Right renal pelvis (tissue), 4 donors: ENCODE measurements around the gene SCP2. TPM values are rescaled to one million over a fixed set of nuclear protein-coding genes. Genes with fewer than 3 reads are reported as not detected.

Experiments used
- DNase-seq, 4 donors: peaks; one replicate each; pipeline ENCODE4 v3.0.0-alpha.2; 2013; ENCODE audit warnings: low read depth in 4 of 4, low spot score in 3 of 4, missing footprints in 1 of 4
- polyA plus RNA-seq, 4 donors: library from polyadenylated mRNA; unstranded; fragments of 120-200 nt; gene quantifications; one replicate each; pipeline ENCODE4 v1.2.1, GENCODE V29; 2013; ENCODE audit not compliant: insufficient read length in 4 of 4

Gene SCP2
- polyA plus RNA-seq, 4 donors, result 198 to 240 (median 227) TPM

- DNase-seq, result peak in 2 of 4 donors; percentile 39 to 42
Measured at GRCh38 chr1:53025034-53025768, 98.1 kb downstream of the SCP2 start.

GRCh38 chr1:53025769-53026112 is 98.7 kb downstream of the SCP2 start:
- DNase-seq, result no peak

GRCh38 chr1:53026254-53026653 is 99.2 kb downstream of the SCP2 start:
- no peak for DNase-seq

- DNase-seq, result no peak
Measured at GRCh38 chr1:53031732-53032131, 104.7 kb downstream of the SCP2 start.

- no peak for DNase-seq
Measured at GRCh38 chr1:53037159-53037558, 110.1 kb downstream of the SCP2 start.

- no peak for DNase-seq
Measured at GRCh38 chr1:53038566-53038965, 111.5 kb downstream of the SCP2 start.

- no peak for DNase-seq
Measured at GRCh38 chr1:53043271-53043670, 116.2 kb downstream of the SCP2 start.

- DNase-seq, result no peak
Measured at GRCh38 chr1:53044926-53045325, 117.8 kb downstream of the SCP2 start.

- DNase-seq, result no peak
Measured at GRCh38 chr1:53046930-53047329, 119.9 kb downstream of the SCP2 start.

- no peak for DNase-seq
Measured at GRCh38 chr1:53047737-53048736, 121.0 kb downstream of the SCP2 start.

- DNase-seq, result no peak
Measured at GRCh38 chr1:53048960-53049573, 122.0 kb downstream of the SCP2 start.

- DNase-seq, result no peak
Measured at GRCh38 chr1:53049574-53049967, 122.5 kb downstream of the SCP2 start.

GRCh38 chr1:53050310-53050709 is 123.2 kb downstream of the SCP2 start:
- no peak for DNase-seq

GRCh38 chr1:53051676-53052075 is 124.6 kb downstream of the SCP2 start:
- DNase-seq, result no peak

GRCh38 chr1:53057127-53057526 is 130.1 kb downstream of the SCP2 start:
- DNase-seq, result no peak

GRCh38 chr1:53060579-53060978 is 133.5 kb downstream of the SCP2 start:
- DNase-seq, result no peak

GRCh38 chr1:53061123-53061858 is 134.2 kb downstream of the SCP2 start:
- no peak for DNase-seq

GRCh38 chr1:53061859-53062707 is 135.0 kb downstream of the SCP2 start, which contains the start of gene PODN:
PODN (plus strand) TSS chr1:53062213; CDS start chr1:53069856, 7,643 bp downstream.
- DNase-seq, result no peak
